Hematopoietic multipotent progenitor cell treated with erythropoietin and hydrocortisone succinate and interleukin-3 and kit ligand, for 4 days (in vitro differentiated cells): ENCODE results near the gene CEMIP.

Experiments used
- DNase-seq: peaks from one replicate; pipeline ENCODE4 v3.0.0-alpha.2; 2015

Gene CEMIP

DNA sequence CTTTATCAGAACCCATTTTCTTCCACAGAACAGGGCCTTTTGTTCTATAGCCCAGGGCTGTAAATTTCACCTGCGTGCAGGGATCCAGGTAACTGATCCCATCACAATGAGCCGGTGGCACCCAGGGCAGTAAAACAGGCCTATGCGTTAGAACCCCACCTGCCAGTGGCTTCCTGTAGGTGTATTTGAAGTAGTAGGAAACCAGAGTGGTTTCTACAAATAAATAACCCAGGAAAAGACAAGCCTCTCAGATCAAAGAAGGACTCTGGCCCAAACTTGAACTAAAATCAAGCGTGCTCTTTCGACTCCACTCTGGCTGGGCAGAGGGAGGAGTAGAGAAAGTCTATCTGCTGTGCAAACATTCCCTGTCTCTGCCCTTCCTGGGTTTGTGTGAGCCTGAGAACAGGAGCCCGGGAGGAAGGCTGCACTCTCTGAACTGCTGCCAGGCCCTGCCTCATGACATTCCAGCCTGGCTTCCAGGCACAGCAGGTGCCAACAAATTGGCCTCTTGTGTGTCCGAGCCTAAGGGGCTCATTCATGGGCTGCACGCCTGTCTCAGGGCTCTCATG is 77.7 kb downstream of the CEMIP start:
- DNase-seq = no peak

DNA sequence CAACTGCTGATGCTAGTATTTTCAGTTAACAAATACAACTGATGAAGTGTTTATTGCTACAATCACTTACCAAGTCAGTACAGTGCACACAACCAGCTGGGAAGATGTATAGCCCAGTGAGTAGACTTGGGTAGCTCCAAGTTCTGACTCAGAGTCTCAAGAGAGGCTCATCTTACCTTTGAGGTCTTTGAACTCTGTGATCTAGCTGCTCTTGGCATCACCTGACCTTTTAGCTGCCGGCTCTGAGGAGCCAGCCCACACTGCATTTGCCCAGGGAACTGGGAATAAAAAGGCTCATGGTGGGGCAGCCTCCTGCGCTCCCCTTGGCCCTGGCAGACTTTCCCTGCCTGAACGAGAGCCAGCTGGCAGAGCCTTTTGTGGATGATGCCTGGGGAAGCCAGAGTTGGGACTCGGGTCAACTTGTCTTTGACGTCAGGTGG is 82.6 kb downstream of the CEMIP start:
- DNase-seq = no peak

DNA sequence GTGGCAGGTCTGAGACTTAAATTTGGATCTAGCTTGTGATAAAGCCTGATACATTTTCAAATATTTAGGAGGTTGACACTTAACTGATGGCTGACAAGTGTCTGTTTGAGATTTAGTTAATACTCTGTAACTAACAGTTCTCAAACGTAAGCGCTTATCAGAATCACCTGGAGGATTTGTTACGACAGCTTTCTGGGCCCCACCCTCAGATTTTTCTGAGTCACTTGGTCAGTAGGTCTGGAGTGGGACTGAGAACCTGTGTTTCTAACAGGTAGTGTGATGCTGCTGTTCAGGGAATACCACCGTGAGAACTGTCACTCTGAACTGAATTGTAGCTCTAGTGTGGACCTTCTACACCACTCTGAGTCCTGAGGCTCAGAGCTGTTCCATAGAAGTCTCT is 85.5 kb downstream of the CEMIP start:
- no peak for DNase-seq

DNA sequence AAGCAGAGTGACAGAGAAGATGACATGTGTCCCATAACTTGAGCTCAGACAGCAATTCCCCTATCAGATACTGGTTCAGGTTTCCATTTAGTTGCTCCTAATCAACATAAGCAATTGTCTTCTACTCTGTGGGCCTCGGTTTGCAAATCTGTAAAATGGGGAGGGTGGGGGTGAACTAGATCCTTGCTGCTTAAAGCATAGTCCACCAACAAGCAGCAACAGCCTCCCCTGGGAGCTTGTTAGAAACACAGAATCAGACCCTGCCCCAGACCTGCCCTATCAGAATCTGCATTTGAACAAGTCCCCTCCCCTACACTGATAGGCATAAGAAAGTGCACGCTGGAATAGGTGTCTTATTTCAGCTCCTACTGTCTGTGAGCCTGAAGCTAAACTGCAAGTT is 87.8 kb downstream of the CEMIP start:
- DNase-seq = no peak

DNA sequence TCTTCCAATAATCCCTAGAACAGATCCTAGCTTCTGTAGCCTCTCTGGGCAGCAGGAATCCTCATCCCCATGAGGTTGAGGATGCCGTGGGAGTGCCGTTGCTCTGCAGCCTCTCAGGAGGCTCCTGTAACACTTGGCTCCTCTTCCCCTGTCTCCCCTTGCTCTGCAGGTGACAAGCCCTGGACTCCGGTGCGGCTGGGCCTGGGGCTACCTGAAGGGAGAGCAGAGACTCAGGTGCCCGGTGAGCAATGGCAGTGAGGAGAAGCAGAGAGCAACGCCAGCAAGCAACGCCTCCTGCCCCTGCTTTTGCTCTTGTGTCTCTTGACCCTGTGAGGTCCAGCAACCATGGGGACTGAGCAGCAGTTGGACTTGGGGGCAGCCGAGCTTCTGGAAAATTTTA is 91.2 kb downstream of the CEMIP start:
- no peak for DNase-seq

DNA sequence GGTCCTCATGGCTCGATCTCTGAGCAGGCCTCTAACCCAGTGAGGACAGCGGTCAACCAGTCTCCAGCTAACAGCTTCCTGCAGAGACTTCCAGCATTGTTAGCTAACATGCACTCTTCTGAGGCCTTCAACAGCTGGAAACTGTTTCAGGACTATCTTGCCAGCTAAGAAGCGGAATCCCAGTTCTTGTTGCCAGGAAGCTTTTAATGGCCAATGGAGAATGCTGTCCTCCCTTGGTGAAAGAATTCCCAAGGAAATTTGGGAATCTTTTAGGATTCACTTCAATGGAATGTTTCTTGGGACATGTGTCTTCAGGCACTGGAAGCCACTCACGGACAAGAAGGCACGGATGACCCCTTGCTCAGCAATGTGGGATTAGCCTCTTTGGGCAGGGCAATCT is 91.7 kb downstream of the CEMIP start:
- no peak for DNase-seq

DNA sequence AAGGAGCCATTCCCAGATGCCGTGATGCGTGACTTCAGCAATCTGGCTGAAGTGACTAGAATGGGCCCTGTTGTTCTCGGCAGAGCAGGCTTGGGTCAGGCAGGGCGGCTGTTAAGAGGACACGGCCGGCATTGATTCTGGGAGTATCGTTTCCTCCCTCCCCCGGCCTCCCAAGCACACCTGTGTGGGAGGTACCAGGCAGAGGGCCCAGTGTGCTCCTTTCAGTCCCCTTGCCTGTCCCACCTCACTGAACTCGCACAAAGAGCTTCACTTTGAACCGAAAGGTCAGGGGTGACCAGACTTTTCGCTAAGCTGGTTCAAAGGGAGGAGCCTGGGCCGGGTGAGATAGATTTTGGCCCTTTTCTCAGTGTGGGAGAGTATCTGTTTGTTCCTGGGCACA is 92.7 kb downstream of the CEMIP start:
- no peak for DNase-seq

DNA sequence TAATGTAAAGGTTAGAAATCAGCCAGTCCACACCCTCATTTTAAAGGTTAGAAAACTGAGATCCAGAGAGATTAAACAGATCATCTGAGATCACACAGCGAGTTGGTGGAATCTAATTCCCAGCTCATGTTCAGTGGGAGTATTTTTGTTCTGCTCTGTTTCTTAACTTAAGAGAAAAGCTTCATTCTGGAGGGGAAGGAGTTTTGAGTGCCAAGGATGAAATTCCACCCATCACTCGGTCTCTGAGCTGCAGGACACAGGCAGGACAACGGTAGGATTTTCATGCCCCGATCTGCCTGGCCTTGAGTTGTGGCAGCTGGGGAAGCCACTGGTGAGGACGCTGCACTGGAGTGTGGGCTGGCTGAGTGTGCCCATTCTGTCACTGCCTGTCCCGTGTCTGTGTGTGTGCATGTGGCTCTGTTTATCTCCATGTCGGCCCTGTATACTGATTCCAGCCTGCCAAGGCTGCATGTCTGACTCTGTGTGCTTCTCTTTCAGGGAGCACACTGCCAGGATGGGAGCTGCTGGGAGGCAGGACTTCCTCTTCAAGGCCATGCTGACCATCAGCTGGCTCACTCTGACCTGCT is 94.3 kb downstream of the CEMIP start:
- no peak for DNase-seq

DNA sequence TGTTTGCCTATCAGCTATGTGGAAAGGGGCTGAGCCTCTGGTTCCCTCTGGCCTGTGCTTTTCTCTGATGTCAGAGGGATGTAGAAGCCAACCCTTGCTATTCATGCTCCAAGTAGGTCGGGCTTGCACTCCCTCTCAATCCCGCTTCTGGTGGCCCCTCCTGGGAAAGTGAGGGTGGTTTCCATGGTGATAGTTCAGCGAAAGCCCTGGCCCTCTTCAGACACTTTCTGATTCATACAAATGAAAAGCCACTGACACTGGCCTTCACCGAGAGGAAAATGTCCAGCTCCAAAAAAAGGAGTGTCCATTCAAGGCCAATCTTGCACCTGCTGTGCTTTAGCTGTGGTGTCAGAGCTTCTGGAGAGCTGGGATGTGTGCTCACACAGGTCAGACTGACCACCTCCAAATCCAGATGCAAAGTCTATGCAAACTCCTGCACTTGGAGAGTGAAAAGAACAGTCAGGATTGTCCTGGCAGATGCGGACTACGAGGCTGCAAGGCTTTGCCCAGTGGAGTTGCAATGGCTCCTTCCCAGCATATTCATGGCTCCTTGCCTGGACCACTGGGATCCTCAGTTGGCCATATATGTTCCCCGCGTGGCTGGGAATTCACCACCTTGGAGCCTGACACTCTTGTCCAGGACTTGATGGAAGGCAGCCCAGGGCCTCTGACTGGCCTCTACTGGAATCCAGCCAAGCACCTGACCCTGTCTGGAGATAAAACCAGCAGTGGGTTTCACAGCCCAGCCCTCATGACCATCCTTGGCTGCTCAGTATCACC is 96.6 kb downstream of the CEMIP start:
- no peak for DNase-seq

- no peak for DNase-seq
Observed at GRCh38 chr15:80876348-80876674, 97.1 kb downstream of the CEMIP start.

DNA sequence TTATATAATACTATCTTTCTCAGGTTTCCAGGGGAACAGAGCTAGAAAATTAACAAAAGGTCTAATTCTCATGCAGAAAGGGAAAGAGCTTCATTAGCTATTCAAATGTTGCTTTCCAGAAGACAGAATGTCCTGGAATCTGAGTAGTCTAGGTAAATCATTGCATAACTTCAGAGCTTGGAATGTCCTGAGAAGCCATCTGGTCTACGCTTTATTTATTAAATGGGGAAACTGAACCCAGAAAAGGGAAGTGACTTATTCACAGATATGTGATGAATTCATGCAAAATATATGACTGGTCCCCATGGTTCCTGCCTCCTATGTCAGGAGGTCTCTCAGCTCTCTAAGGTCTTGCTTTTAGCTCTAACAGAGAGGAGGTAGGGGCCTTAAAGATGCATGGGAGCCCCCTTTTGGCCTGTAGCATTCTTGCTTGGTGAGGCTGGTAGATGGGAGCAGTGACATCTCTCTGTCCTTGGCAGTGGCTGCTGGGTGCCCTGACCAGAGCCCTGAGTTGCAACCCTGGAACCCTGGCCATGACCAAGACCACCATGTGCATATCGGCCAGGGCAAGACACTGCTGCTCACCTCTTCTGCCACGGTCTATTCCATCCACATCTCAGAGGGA is 99.2 kb downstream of the CEMIP start:
- DNase-seq = peak; percentile 43

GRCh38 chr15:80878867-80879250 is 99.7 kb downstream of the CEMIP start:
- DNase-seq = no peak

- DNase-seq = no peak
Observed at GRCh38 chr15:80880086-80880485, 100.9 kb downstream of the CEMIP start.

- no peak for DNase-seq
Observed at GRCh38 chr15:80883641-80884040, 104.5 kb downstream of the CEMIP start.

GRCh38 chr15:80885016-80885579 is 105.9 kb downstream of the CEMIP start:
- no peak for DNase-seq

DNA sequence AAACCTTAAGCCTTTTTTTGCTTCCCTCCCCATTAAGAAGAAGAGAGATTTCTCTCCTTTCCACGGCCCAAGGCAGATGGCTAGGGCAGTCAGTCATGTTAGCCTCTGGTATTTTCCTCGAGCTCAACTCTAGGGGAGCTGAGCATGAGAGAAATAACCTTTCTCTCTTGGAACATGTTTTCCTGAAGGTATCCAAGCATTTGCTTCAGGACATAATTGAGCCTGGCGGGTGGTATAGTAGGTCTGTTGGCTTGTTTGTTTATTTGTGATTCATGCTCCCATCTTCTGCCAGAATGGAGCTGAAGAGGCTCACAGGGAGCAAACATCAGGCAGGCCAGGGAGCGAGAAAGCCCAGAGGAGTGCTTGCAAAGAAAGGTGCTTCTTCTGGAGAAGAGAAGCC is 108.0 kb downstream of the CEMIP start:
- no peak for DNase-seq

- no peak for DNase-seq
Observed at GRCh38 chr15:80888846-80889245, 109.7 kb downstream of the CEMIP start.

DNA sequence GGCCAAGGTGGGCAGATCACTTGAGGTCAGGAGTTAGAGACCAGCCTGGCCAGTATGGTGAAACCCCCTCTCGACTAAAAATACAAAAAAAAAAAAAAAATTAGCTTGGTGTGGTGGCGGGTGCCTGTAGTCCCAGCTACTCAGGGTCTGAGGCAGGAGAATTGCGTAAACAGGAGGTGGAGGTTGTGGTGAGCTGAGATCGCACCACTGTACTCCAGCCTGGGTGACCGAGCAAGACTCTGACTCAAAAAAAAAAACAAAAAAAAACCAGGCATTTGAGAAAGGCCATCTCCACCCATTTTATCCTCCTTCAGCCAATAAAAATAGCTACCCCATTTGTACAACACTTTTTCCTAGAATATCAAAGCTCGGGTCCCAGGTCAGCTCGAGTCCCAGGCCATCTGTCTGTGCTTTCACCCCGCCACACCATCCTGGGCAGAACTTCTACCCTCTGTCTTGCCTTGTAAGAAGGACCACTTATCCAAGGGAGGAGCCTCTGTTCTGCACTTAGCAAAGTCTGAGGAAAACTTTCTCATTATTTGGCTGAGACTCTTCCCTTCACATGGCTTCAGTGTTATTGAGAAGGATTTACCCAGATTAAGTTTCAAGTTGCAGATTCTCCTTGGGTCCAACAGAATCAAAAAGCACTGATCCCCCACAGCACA is 111.3 kb downstream of the CEMIP start:
- peak; percentile 64 for DNase-seq

- DNase-seq = no peak
Observed at GRCh38 chr15:80891006-80891405, 111.8 kb downstream of the CEMIP start.

- DNase-seq = no peak
Observed at GRCh38 chr15:80892414-80892813, 113.2 kb downstream of the CEMIP start.

GRCh38 chr15:80893777-80894176 is 114.6 kb downstream of the CEMIP start:
- DNase-seq = no peak

GRCh38 chr15:80895091-80895490 is 115.9 kb downstream of the CEMIP start:
- no peak for DNase-seq

DNA sequence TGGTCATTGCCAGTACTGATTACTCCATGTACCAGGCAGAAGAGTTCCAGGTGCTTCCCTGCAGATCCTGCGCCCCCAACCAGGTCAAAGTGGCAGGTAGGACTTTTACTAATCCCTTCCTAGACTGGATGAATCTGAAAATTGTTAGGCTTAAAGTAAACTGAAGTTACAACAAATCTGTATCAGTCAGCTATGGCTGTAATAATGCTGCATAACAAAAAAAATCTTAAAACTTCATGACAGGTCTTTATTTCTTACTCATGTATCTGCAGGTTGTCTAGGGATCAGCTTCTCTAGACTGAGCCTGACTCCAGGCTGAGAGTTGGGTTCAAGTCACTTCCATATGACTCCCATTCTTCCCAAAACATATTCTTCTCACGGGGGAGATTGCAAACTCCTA is 116.8 kb downstream of the CEMIP start:
- DNase-seq = no peak
